ENCODE results near the gene C8A. TPM values are rescaled to one million over a fixed set of nuclear protein-coding genes. Genes with fewer than 3 reads are reported as not detected.

The C8A gene
- total RNA-seq, 3 donors from 2014 or later (not counting 1 experiment from before 2014, with no cell fraction given) = not detected

- H3K4me1 Mint-ChIP-seq = peaks cover 0 to 11% of the 10 kb centered on the region in 2 donors
- no peak overlapping the region for H3K27ac Mint-ChIP-seq
- DNase-seq (no peak), ATAC-seq (no peak)
- Histone ChIP-seq H3K4me3 (ENCODE audit: low read length) (no peak overlapping the region), H3K27ac (ENCODE audit: low read length) (no peak overlapping the region), H3K9me3 (ENCODE audit: control insufficient read depth, insufficient read depth, low read length) (no peaks in the 10 kb centered on the region), H3K4me1 (ENCODE audit: control insufficient read depth, insufficient read depth, low read length) (no peaks in the 10 kb centered on the region), H3K36me3 (ENCODE audit: control insufficient read depth, insufficient read depth, low read length) (no peaks in the 10 kb centered on the region), H3K27me3 (ENCODE audit: control insufficient read depth, insufficient read depth, low read length) (no peaks in the 10 kb centered on the region)
- intact Hi-C loops (cut with micrococcal nuclease) = no loop called here
- no peaks in the 10 kb centered on the region for H3K9me3 Mint-ChIP-seq
- no peaks in the 10 kb centered on the region for H3K36me3 Mint-ChIP-seq
- no CpG with 5 or more reads among the region's 1 CpG for WGBS (ENCODE audit: insufficient coverage)
- peaks cover 0 to 7% of the 10 kb centered on the region in 2 donors for H3K27me3 Mint-ChIP-seq (ENCODE audit: low read depth in 2 of 2)
- no peak overlapping the region for H3K4me3 Mint-ChIP-seq
- TF ChIP-seq CTCF (IDR thresholded peaks at IDR 0.05) = no peak
These were observed 112.1 kb downstream of the C8A start for GRCh38 chr1:56966698-56966999.

- no peak for TF ChIP-seq CTCF (IDR thresholded peaks at IDR 0.05)
- ATAC-seq (no peak), DNase-seq (no peak)
- Mint-ChIP-seq H3K27ac (no peak overlapping the region), H3K9me3 (no peaks in the 10 kb centered on the region), H3K27me3 (ENCODE audit: low read depth in 2 of 2) (peaks cover 0 to 7% of the 10 kb centered on the region in 2 donors), H3K36me3 (no peaks in the 10 kb centered on the region), H3K4me1 (peaks cover 0 to 11% of the 10 kb centered on the region in 2 donors), H3K4me3 (no peak overlapping the region)
- no peak overlapping the region for H3K27ac ChIP-seq (ENCODE audit: low read length)
- intact Hi-C loops (cut with micrococcal nuclease) = no loop called here
- 74% methylated on average over 3 of the region's 3 CpGs for WGBS (ENCODE audit: insufficient coverage)
- no peaks in the 10 kb centered on the region for H3K4me1 ChIP-seq (ENCODE audit: control insufficient read depth, insufficient read depth, low read length)
- no peak overlapping the region for H3K4me3 ChIP-seq (ENCODE audit: low read length)
- H3K27me3 ChIP-seq (ENCODE audit: control insufficient read depth, insufficient read depth, low read length) = no peaks in the 10 kb centered on the region
- H3K9me3 ChIP-seq (ENCODE audit: control insufficient read depth, insufficient read depth, low read length) = no peaks in the 10 kb centered on the region
- no peaks in the 10 kb centered on the region for H3K36me3 ChIP-seq (ENCODE audit: control insufficient read depth, insufficient read depth, low read length)
These were observed 112.8 kb downstream of the C8A start for GRCh38 chr1:56967355-56967754.

Other genes starting within 250 kb of the C8A start
- not detected for gene PRKAA2, start 209.5 kb upstream of the C8A start, total RNA-seq
- not detected for gene FYB2, start 35.4 kb upstream of the C8A start, total RNA-seq
- gene C8B, start 111.2 kb downstream of the C8A start, total RNA-seq = not detected